Measurements from ENCODE around the gene TSPAN8.
"Not testable (repeated sequence)": the region's sequence is repeated elsewhere in the genome, so short reads cannot be mapped to it uniquely, and the experiment has no call there.

TSPAN8 gene

GRCh38 chr12:71129364-71129763, 28.4 kb downstream of the TSPAN8 start:
- no peak for DNase-seq (ENCODE audit: low read depth in 2 of 2)

GRCh38 chr12:71128191-71128788, 29.5 kb downstream of the TSPAN8 start:
- DNase-seq (ENCODE audit: low read depth in 2 of 2): no peak

- DNase-seq (ENCODE audit: low read depth in 2 of 2): no peak
Measured at GRCh38 chr12:71125949-71126348, 31.9 kb downstream of the TSPAN8 start.

GRCh38 chr12:71125515-71125914, 32.3 kb downstream of the TSPAN8 start:
- DNase-seq (ENCODE audit: low read depth in 2 of 2): no peak

- no peak for DNase-seq (ENCODE audit: low read depth in 2 of 2)
Measured at GRCh38 chr12:71124835-71125460, 32.9 kb downstream of the TSPAN8 start.

GRCh38 chr12:71113148-71113547, 44.7 kb downstream of the TSPAN8 start:
- not testable (repeated sequence) for DNase-seq (ENCODE audit: low read depth in 2 of 2)

- no peak for DNase-seq (ENCODE audit: low read depth in 2 of 2)
Measured at GRCh38 chr12:71109834-71110233, 48.0 kb downstream of the TSPAN8 start.

- DNase-seq (ENCODE audit: low read depth in 2 of 2): no peak
Measured at GRCh38 chr12:71108355-71108754, 49.4 kb downstream of the TSPAN8 start.

- DNase-seq (ENCODE audit: low read depth in 2 of 2): no peak
Measured at GRCh38 chr12:71107936-71108335, 49.9 kb downstream of the TSPAN8 start.

- DNase-seq (ENCODE audit: low read depth in 2 of 2): no peak
Measured at GRCh38 chr12:71105956-71106355, 51.8 kb downstream of the TSPAN8 start.

- no peak for DNase-seq (ENCODE audit: low read depth in 2 of 2)
Measured at GRCh38 chr12:71092290-71092689, 65.5 kb downstream of the TSPAN8 start.

GRCh38 chr12:71090971-71091370, 66.8 kb downstream of the TSPAN8 start:
- DNase-seq (ENCODE audit: low read depth in 2 of 2): no peak

- no peak for DNase-seq (ENCODE audit: low read depth in 2 of 2)
Measured at GRCh38 chr12:71085575-71085974, 72.2 kb downstream of the TSPAN8 start.

- DNase-seq (ENCODE audit: low read depth in 2 of 2): no peak
Measured at GRCh38 chr12:71075743-71076142, 82.1 kb downstream of the TSPAN8 start.

All from stimulated activated CD8-positive, alpha-beta memory T cell treated with anti-CD3 and anti-CD28 coated beads, Interleukin-7, amount 100 ng/mL, for 1 hour (primary cell).